K562 (cell line): ENCODE data around the gene BCL2L12. TPM values are rescaled to one million over a fixed set of nuclear protein-coding genes. Genes with fewer than 3 reads are reported as not detected.
A peak's percentile ranks its signal among the peaks of the same experiment; 100 is the strongest.

ENCODE experiments used
- CTBP1 ChIP-seq: fragments of 450-650 bp; IDR thresholded peaks from 2 replicates; pipeline ENCODE4 v1.6.1; 2016; ENCODE audit warnings: borderline replicate concordance
- E2F5 ChIP-seq: sonication (generic); formaldehyde crosslinking; IDR thresholded peaks from 2 replicates; pipeline ENCODE4 v1.8.0; 2022; ENCODE audit warnings: mild to moderate bottlenecking, missing genetic modification reagents
- ESRRA ChIP-seq: fragments of 450-650 bp; IDR thresholded peaks from 2 replicates; pipeline ENCODE4 v1.6.1; 2014; ENCODE audit warnings: low read depth, mild to moderate bottlenecking, moderate library complexity, borderline replicate concordance
- FOXJ3 ChIP-seq: sonication (generic); formaldehyde crosslinking; IDR thresholded peaks from 2 replicates; pipeline ENCODE4 v1.4.0; 2020; ENCODE audit warnings: mild to moderate bottlenecking, missing genetic modification reagents
- KLF1 ChIP-seq: fragments of 450-650 bp; IDR thresholded peaks from 2 replicates; pipeline ENCODE4 v1.6.1; 2016; ENCODE audit warnings: missing genetic modification characterization, missing compliant biosample characterization
- LARP7 ChIP-seq: fragments of 450-650 bp; IDR thresholded peaks from 2 replicates; pipeline ENCODE4 v1.6.1; 2016
- LEF1 ChIP-seq: fragments of 450-650 bp; IDR thresholded peaks from 2 replicates; pipeline ENCODE4 v1.6.1; 2016; ENCODE audit warnings: mild to moderate bottlenecking
- MEIS2 ChIP-seq: fragments of 450-650 bp; IDR thresholded peaks from 2 replicates; pipeline ENCODE4 v1.6.1; 2014; ENCODE audit warnings: mild to moderate bottlenecking; ENCODE audit not compliant: partially characterized antibody
- XRCC3 ChIP-seq: fragments of 450-650 bp; IDR thresholded peaks from 2 replicates; pipeline ENCODE4 v1.6.1; 2017; ENCODE audit warnings: mild to moderate bottlenecking, moderate library complexity
- ZEB2 ChIP-seq: fragments of 450-650 bp; IDR thresholded peaks from 2 replicates; pipeline ENCODE4 v1.6.1; 2016
- ZNF764 ChIP-seq: fragments of 250-450 bp; sonication (Bioruptor Pico); IDR thresholded peaks from 2 replicates; pipeline ENCODE4 v1.4.0; 2020; ENCODE audit warnings: low read depth, mild to moderate bottlenecking, moderate library complexity
- polyA plus RNA-seq, 8 experiments: library from polyadenylated mRNA; depleted of rRNA in 4 of 8; stranded (reverse) in 5 of 8; unstranded in 3 of 8; fragments of >200 nt; fragmentation: Nextera tagmentation in 2 of 8; fragmentation: Illumina TruSeq in 1 of 8; extraction: Ambion mirVana in 2 of 8; extraction: Trizol in 1 of 8; gene quantifications; 2 replicates each; pipeline versions ENCODE4 v1.2.1 to v1.2.3, GENCODE V29; 2011 to 2014; ENCODE audit warnings: inconsistent platforms in 1 of 8, missing spikeins in 1 of 8
- total RNA-seq, 7 experiments: library from RNA; depleted of rRNA in 6 of 7; stranded (reverse); fragments of >200 nt in 6 of 7; fragmentation: Illumina TruSeq in 2 of 7; extraction: Trizol in 2 of 7; gene quantifications; 2 replicates each; pipeline versions ENCODE4 v1.2.1 to v1.2.3, GENCODE V29; 2011 to 2021; ENCODE audit warnings: low replicate concordance in 1 of 7
- TF ChIP-seq, protein P1 (sequence below): IDR thresholded peaks from 2 replicates; pipeline ENCODE4 v1.6.1; 2011; ENCODE audit warnings: borderline replicate concordance, low read depth, mild to moderate bottlenecking, moderate library complexity, low read length; ENCODE audit not compliant: insufficient read depth, poor library complexity, severe bottlenecking
- TF ChIP-seq, protein P2 (sequence below): fragments of 150-350 bp; IDR thresholded peaks from 2 replicates; pipeline ENCODE4 v1.6.1; 2014; ENCODE audit warnings: low read depth, mild to moderate bottlenecking, low read length, borderline replicate concordance
- TF ChIP-seq, protein P3 (sequence below), 2 experiments: fragments of 450-650 bp in 1 of 2; IDR thresholded peaks; 2 replicates each; pipeline ENCODE4 v1.6.1; 2011 to 2017; ENCODE audit warnings: low read depth in 2 of 2, antibody characterized with exemption in 1 of 2, borderline replicate concordance in 1 of 2, low read length in 1 of 2, mild to moderate bottlenecking in 1 of 2, mixed read lengths in 1 of 2; ENCODE audit not compliant: control insufficient read depth in 1 of 2
- TF ChIP-seq, protein P4 (sequence below): fragments of 250-450 bp; sonication (Bioruptor Pico); IDR thresholded peaks from 2 replicates; pipeline ENCODE4 v1.5.0; 2020; ENCODE audit warnings: mild to moderate bottlenecking

BCL2L12 gene
- total and polyA plus RNA-seq, 9 of the 15 experiments (the other 6 are each of a cell fraction or from before 2014, with no cell fraction given): 7.4 to 263 (median 81.2) TPM

DNA sequence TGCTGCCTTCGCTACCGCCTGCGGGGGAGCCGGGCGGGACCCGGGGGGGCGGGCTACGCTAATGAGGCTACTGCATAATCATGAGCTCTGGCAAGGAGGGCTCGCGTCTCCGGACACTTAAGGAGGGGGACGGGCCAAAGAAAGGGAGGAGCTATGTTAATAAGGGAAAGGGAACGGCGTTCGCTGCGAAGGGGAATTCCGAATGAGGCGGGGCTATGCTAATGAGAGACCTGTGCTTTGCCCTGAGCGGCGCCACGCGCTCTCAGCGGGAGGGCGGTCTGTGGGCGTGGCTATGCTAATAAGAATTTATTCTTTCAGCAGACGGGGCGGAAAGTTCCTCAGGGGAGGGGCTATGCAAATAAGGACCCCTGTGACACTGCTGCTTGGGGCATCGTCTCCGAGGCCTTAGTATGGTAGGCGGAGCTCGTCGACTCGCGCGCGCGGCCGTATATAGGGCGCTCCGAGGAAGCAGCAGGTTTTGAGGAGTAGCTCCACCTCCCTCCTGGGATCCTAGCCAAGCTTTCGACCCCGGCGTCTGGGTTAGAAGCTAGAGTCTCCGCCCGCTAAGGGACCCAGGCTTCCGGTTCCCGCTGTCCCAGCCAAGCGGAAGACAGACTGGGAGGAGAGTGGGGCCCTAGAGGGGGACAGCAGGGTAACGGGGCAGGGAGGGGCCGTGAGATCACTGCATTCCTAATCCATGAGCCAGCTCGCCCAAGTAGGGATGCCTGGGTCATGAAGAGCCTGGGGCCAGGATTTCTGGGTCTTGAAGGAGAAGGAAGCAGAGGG lies 25.4 kb upstream of the BCL2L12 start, which contains the start of gene RRAS (continued):
- TF ChIP-seq, protein P1, sequence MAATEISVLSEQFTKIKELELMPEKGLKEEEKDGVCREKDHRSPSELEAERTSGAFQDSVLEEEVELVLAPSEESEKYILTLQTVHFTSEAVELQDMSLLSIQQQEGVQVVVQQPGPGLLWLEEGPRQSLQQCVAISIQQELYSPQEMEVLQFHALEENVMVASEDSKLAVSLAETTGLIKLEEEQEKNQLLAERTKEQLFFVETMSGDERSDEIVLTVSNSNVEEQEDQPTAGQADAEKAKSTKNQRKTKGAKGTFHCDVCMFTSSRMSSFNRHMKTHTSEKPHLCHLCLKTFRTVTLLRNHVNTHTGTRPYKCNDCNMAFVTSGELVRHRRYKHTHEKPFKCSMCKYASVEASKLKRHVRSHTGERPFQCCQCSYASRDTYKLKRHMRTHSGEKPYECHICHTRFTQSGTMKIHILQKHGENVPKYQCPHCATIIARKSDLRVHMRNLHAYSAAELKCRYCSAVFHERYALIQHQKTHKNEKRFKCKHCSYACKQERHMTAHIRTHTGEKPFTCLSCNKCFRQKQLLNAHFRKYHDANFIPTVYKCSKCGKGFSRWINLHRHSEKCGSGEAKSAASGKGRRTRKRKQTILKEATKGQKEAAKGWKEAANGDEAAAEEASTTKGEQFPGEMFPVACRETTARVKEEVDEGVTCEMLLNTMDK: no peak
- TF ChIP-seq, protein P2, sequence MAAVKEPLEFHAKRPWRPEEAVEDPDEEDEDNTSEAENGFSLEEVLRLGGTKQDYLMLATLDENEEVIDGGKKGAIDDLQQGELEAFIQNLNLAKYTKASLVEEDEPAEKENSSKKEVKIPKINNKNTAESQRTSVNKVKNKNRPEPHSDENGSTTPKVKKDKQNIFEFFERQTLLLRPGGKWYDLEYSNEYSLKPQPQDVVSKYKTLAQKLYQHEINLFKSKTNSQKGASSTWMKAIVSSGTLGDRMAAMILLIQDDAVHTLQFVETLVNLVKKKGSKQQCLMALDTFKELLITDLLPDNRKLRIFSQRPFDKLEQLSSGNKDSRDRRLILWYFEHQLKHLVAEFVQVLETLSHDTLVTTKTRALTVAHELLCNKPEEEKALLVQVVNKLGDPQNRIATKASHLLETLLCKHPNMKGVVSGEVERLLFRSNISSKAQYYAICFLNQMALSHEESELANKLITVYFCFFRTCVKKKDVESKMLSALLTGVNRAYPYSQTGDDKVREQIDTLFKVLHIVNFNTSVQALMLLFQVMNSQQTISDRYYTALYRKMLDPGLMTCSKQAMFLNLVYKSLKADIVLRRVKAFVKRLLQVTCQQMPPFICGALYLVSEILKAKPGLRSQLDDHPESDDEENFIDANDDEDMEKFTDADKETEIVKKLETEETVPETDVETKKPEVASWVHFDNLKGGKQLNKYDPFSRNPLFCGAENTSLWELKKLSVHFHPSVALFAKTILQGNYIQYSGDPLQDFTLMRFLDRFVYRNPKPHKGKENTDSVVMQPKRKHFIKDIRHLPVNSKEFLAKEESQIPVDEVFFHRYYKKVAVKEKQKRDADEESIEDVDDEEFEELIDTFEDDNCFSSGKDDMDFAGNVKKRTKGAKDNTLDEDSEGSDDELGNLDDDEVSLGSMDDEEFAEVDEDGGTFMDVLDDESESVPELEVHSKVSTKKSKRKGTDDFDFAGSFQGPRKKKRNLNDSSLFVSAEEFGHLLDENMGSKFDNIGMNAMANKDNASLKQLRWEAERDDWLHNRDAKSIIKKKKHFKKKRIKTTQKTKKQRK: no peak
- TF ChIP-seq, protein P3, sequence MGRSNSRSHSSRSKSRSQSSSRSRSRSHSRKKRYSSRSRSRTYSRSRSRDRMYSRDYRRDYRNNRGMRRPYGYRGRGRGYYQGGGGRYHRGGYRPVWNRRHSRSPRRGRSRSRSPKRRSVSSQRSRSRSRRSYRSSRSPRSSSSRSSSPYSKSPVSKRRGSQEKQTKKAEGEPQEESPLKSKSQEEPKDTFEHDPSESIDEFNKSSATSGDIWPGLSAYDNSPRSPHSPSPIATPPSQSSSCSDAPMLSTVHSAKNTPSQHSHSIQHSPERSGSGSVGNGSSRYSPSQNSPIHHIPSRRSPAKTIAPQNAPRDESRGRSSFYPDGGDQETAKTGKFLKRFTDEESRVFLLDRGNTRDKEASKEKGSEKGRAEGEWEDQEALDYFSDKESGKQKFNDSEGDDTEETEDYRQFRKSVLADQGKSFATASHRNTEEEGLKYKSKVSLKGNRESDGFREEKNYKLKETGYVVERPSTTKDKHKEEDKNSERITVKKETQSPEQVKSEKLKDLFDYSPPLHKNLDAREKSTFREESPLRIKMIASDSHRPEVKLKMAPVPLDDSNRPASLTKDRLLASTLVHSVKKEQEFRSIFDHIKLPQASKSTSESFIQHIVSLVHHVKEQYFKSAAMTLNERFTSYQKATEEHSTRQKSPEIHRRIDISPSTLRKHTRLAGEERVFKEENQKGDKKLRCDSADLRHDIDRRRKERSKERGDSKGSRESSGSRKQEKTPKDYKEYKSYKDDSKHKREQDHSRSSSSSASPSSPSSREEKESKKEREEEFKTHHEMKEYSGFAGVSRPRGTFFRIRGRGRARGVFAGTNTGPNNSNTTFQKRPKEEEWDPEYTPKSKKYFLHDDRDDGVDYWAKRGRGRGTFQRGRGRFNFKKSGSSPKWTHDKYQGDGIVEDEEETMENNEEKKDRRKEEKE (IDR thresholded peaks at IDR 0.05; ENCODE audit: borderline replicate concordance in 1 of 2, control insufficient read depth in 1 of 2, low read depth in 2 of 2, low read length in 1 of 2): no peak
- TF ChIP-seq, protein P4, sequence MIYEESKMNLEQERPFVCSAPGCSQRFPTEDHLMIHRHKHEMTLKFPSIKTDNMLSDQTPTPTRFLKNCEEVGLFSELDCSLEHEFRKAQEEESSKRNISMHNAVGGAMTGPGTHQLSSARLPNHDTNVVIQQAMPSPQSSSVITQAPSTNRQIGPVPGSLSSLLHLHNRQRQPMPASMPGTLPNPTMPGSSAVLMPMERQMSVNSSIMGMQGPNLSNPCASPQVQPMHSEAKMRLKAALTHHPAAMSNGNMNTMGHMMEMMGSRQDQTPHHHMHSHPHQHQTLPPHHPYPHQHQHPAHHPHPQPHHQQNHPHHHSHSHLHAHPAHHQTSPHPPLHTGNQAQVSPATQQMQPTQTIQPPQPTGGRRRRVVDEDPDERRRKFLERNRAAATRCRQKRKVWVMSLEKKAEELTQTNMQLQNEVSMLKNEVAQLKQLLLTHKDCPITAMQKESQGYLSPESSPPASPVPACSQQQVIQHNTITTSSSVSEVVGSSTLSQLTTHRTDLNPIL (CRISPR knock-in tag): no peak
- TF ChIP-seq ZNF764 (no peak), E2F5 (CRISPR knock-in tag) (no peak), XRCC3 (no peak), LEF1 (peak; percentile 90), LARP7 (no peak), CTBP1 (peak; percentile 66), KLF1 (tag) (peak; percentile 55; the same call in 1 of the 2 replicates), FOXJ3 (CRISPR knock-in tag) (no peak), MEIS2 (peak; percentile 20), ZEB2 (0 out of 2 replicates have a peak, but pooled peaks have one; percentile 13), ESRRA (peak; percentile 24; the same call in 1 of the 2 replicates)
